Endothelial cell (in vitro differentiated cells): ENCODE data around the gene DNAJB5. TPM values are rescaled to one million over a fixed set of nuclear protein-coding genes. Genes with fewer than 3 reads are reported as not detected.

Source experiments
- DNase-seq: peaks from one replicate; pipeline ENCODE4 v3.0.0; 2021; ENCODE audit warnings: low spot score
- H3K27ac Mint-ChIP-seq: one replicate; pipeline ENCODE4 v1.8.0; 2021; ENCODE audit warnings: mixed read lengths, inconsistent platforms; ENCODE audit not compliant: unreplicated experiment
- H3K27me3 Mint-ChIP-seq: one replicate; pipeline ENCODE4 v1.8.0; 2021; ENCODE audit warnings: mild to moderate bottlenecking, moderate library complexity, mixed read lengths, inconsistent platforms; ENCODE audit not compliant: unreplicated experiment
- H3K36me3 Mint-ChIP-seq: one replicate; pipeline ENCODE4 v1.8.0; 2021; ENCODE audit warnings: mild to moderate bottlenecking, low read depth, mixed read lengths, inconsistent platforms; ENCODE audit not compliant: unreplicated experiment
- H3K4me1 Mint-ChIP-seq: one replicate; pipeline ENCODE4 v1.8.0; 2021; ENCODE audit warnings: mild to moderate bottlenecking, mixed read lengths, inconsistent platforms; ENCODE audit not compliant: unreplicated experiment
- H3K4me3 Mint-ChIP-seq: one replicate; pipeline ENCODE4 v1.8.0; 2021; ENCODE audit warnings: mild to moderate bottlenecking, mixed read lengths, inconsistent platforms; ENCODE audit not compliant: unreplicated experiment
- H3K9me3 Mint-ChIP-seq: one replicate; pipeline ENCODE4 v1.8.0; 2021; ENCODE audit warnings: mixed read lengths, inconsistent platforms; ENCODE audit not compliant: unreplicated experiment
- total RNA-seq: library from RNA; stranded (reverse); fragmentation: NEBNext Ultra II Directional; extraction: Animal tissue kit (Norgen Biotek cat#: 25700); gene quantifications from one replicate; pipeline ENCODE4 v1.2.1, GENCODE V29; 2021; ENCODE audit not compliant: unreplicated experiment
- TF ChIP-seq, protein P1 (sequence below): fragments of 200-600 bp; sonication (generic); IDR thresholded peaks from one replicate; pipeline ENCODE4 v1.5.0; 2021; ENCODE audit warnings: antibody characterized with exemption; ENCODE audit not compliant: unreplicated experiment

The DNAJB5 gene
- total RNA-seq, 1 donor from 2014 or later = 20.4 TPM

DNA sequence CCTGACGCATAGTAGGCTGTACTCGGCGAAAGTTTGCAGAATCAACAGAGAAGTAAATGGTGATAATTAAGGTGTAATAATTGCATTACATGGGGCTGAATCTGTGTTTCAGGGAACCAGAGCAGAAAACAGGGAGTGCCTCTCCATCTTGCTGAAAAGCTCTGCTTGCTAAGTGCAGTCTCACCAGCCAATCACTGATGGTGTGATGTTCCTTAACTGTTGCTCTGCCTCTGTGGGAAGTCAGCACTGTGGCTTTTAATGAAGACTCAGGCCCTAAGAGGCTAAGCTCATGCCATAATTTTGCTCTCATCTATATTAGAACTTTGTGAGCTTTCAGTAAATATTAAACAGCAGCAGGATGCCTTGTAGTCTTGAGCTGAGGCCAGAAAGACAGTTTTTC is 27.0 kb upstream of the DNAJB5 start:
- DNase-seq = no peak
- TF ChIP-seq, protein P1, sequence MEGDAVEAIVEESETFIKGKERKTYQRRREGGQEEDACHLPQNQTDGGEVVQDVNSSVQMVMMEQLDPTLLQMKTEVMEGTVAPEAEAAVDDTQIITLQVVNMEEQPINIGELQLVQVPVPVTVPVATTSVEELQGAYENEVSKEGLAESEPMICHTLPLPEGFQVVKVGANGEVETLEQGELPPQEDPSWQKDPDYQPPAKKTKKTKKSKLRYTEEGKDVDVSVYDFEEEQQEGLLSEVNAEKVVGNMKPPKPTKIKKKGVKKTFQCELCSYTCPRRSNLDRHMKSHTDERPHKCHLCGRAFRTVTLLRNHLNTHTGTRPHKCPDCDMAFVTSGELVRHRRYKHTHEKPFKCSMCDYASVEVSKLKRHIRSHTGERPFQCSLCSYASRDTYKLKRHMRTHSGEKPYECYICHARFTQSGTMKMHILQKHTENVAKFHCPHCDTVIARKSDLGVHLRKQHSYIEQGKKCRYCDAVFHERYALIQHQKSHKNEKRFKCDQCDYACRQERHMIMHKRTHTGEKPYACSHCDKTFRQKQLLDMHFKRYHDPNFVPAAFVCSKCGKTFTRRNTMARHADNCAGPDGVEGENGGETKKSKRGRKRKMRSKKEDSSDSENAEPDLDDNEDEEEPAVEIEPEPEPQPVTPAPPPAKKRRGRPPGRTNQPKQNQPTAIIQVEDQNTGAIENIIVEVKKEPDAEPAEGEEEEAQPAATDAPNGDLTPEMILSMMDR = no peak
- Mint-ChIP-seq H3K4me3 (no peak overlapping the region), H3K4me1 (peaks cover 30% of the 10 kb centered on the region), H3K9me3 (no peaks in the 10 kb centered on the region), H3K36me3 (no peaks in the 10 kb centered on the region), H3K27me3 (peaks cover 2% of the 10 kb centered on the region), H3K27ac (no peak overlapping the region)

DNA sequence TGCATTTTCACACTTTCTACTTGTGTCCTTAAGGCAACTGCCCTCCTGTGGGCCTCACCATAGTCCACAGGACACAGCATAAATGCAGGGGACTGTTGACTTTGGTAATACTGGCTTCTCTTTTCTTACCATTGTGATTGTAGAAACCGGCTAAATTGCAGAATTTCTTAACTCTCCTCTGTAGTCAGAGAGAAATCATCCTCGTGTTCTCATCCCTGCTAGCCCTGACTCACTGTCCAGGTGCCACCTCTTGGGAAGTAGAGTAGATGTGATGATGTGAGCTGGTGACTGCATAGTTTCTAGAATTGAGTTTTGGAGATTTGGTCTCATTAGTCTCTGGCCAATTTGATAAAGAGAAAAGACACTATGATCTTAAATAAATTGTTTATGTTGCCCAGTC is 26.0 kb upstream of the DNAJB5 start:
- Mint-ChIP-seq H3K36me3 (no peaks in the 10 kb centered on the region), H3K27ac (no peak overlapping the region), H3K27me3 (peaks cover 2% of the 10 kb centered on the region), H3K9me3 (no peaks in the 10 kb centered on the region), H3K4me3 (no peak overlapping the region), H3K4me1 (peaks cover 30% of the 10 kb centered on the region)
- TF ChIP-seq, protein P1 = no peak
- DNase-seq = no peak

DNA sequence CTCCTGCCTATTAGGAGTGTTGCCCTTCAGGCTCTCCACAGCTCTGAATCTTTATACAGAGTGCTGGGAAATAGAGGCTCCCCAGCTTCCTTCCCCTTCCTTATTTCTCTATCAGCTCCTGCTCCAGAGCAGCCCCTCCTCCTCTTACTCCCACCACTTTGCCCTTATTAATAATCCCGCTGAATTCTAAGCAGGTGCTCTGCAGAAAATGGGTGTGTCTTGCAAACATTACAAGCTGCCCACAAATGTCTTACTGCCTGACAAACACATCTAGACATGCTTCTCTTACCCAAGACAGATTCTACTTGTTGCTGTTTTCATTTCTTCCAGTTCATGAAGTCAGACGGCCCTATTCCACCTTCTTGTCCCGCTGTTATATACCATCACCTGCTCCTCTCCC is 25.1 kb upstream of the DNAJB5 start:
- TF ChIP-seq, protein P1 = no peak
- no peaks in the 10 kb centered on the region for H3K27me3 Mint-ChIP-seq
- no peak overlapping the region for H3K4me3 Mint-ChIP-seq
- peaks cover 30% of the 10 kb centered on the region for H3K4me1 Mint-ChIP-seq
- DNase-seq = no peak
- H3K36me3 Mint-ChIP-seq = no peaks in the 10 kb centered on the region
- no peaks in the 10 kb centered on the region for H3K9me3 Mint-ChIP-seq
- no peak overlapping the region for H3K27ac Mint-ChIP-seq

DNA sequence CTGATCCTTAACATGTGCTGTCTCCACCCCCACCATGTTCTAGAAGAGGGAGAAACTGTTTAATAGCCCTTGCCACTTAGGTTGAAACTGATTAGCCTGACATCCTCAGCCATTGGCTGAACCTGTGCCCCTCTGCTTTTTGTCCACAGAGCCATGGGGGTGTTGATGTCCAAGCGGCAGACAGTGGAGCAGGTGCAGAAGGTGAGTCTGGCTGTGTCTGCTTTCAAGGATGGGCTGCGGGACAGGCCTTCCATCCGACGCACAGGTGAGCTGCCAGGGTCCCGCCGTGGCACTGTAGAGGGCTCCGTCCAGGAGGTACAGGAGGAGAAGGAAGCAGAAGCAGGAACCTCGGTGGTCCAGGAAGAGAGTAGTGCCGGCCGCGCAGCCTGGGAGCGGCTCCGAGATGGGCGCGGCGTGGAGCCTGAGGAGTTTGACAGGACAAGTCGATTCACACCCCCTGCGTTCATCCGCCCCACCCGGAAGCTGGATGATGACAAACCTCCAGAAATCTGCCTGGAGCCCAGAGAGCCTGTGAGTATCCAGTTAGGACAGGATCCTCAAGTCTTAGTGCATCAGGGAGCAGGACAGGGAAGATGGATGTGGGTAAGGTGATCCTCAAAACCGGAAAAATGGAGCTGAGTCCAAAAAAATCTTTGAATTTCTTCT is 18.3 kb upstream of the DNAJB5 start:
- DNase-seq = no peak
- no peak overlapping the region for H3K27ac Mint-ChIP-seq
- H3K27me3 Mint-ChIP-seq = no peaks in the 10 kb centered on the region
- no peaks in the 10 kb centered on the region for H3K4me1 Mint-ChIP-seq
- H3K9me3 Mint-ChIP-seq = no peaks in the 10 kb centered on the region
- H3K36me3 Mint-ChIP-seq = no peaks in the 10 kb centered on the region
- TF ChIP-seq, protein P1 = no peak
- no peak overlapping the region for H3K4me3 Mint-ChIP-seq

DNA sequence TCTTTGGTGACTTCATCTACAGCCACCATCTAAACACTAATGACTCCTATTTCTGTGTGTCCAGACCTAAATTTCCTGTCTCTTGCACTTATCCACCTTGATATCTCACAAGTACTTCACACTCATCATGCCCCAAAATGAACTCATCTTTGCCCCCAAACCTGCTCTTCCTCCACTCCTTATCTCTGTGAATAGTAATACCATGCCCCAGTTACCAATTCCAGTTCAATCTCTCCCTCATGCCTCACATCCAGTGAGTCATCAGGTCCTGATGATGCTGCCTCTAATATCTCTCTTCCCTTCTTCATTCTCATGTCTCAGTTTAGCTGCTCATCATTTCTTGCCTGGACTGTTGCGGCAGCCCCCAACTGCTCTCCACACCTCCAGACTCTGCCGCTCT is 14.9 kb upstream of the DNAJB5 start:
- H3K27ac Mint-ChIP-seq = no peak overlapping the region
- no peaks in the 10 kb centered on the region for H3K36me3 Mint-ChIP-seq
- H3K9me3 Mint-ChIP-seq = no peaks in the 10 kb centered on the region
- no peak overlapping the region for H3K4me3 Mint-ChIP-seq
- TF ChIP-seq, protein P1 = no peak
- H3K27me3 Mint-ChIP-seq = peaks cover 5% of the 10 kb centered on the region
- H3K4me1 Mint-ChIP-seq = no peaks in the 10 kb centered on the region
- DNase-seq = no peak
